Inflammatory macrophage treated with lipopolysaccharide for 1 hour (primary cell): Measurements from ENCODE around the gene PJA1.

Experiments used
- DNase-seq, 2 donors: peaks; one replicate each; pipeline ENCODE4 v3.0.0-alpha.2; 2020 to 2022

Gene PJA1

GRCh38 chrX:69165087-69165651, at the start of gene PJA1:
Gene PJA1, minus strand, starts transcription at chrX:69165453. Its CDS starts 2,380 bp downstream, at chrX:69163073.
- DNase-seq, result peak; percentile 69 to 72

GRCh38 chrX:69214463-69214862, 49.2 kb upstream of the PJA1 start:
- no peak for DNase-seq

GRCh38 chrX:69211701-69212100, 46.4 kb upstream of the PJA1 start:
- DNase-seq, result no peak

GRCh38 chrX:69210581-69210980, 45.3 kb upstream of the PJA1 start:
- no peak for DNase-seq

GRCh38 chrX:69207216-69207615, 42.0 kb upstream of the PJA1 start:
- no peak for DNase-seq

GRCh38 chrX:69203638-69204037, 38.4 kb upstream of the PJA1 start:
- DNase-seq, result no peak

- DNase-seq, result no peak
Observed at GRCh38 chrX:69197690-69198089, 32.4 kb upstream of the PJA1 start.

GRCh38 chrX:69196666-69197065, 31.4 kb upstream of the PJA1 start:
- DNase-seq, result no peak

- DNase-seq, result no peak
Observed at GRCh38 chrX:69195810-69196209, 30.6 kb upstream of the PJA1 start.

- no peak for DNase-seq
Observed at GRCh38 chrX:69195192-69195591, 29.9 kb upstream of the PJA1 start.

- DNase-seq, result no peak
Observed at GRCh38 chrX:69192603-69193002, 27.4 kb upstream of the PJA1 start.

- no peak for DNase-seq
Observed at GRCh38 chrX:69189576-69190371, 24.5 kb upstream of the PJA1 start.

- DNase-seq, result no peak
Observed at GRCh38 chrX:69186651-69187050, 21.4 kb upstream of the PJA1 start.

- DNase-seq, result no peak
Observed at GRCh38 chrX:69185886-69186285, 20.6 kb upstream of the PJA1 start.

GRCh38 chrX:69185141-69185540, 19.9 kb upstream of the PJA1 start:
- peak in 1 of 2 donors; percentile 8 for DNase-seq

- DNase-seq, result peak in 1 of 2 donors; percentile 5
Observed at GRCh38 chrX:69182818-69183380, 17.6 kb upstream of the PJA1 start.

GRCh38 chrX:69179380-69179911, 14.2 kb upstream of the PJA1 start:
- no peak for DNase-seq

- DNase-seq, result no peak
Observed at GRCh38 chrX:69178592-69178991, 13.3 kb upstream of the PJA1 start.

- no peak for DNase-seq
Observed at GRCh38 chrX:69177511-69178162, 12.4 kb upstream of the PJA1 start.

- no peak for DNase-seq
Observed at GRCh38 chrX:69176053-69176452, 10.8 kb upstream of the PJA1 start.

- DNase-seq, result no peak
Observed at GRCh38 chrX:69173906-69174305, 8.7 kb upstream of the PJA1 start.

- no peak for DNase-seq
Observed at GRCh38 chrX:69172937-69173336, 7.7 kb upstream of the PJA1 start.

- no peak for DNase-seq
Observed at GRCh38 chrX:69170319-69170718, 5.1 kb upstream of the PJA1 start.
